HCT116 (cell line): ENCODE results near the gene PDCL3. TPM values are rescaled to one million over a fixed set of nuclear protein-coding genes. Genes with fewer than 3 reads are reported as not detected.

ENCODE experiments used
- ATAC-seq: fragments of 200-7000 bp; cut with Tn5 transposase; 2 replicates; pipeline ENCODE4 v1.9.1; 2020; ENCODE audit warnings: mild to moderate bottlenecking, moderate library complexity
- BruUV-seq: library from RNA; stranded (reverse); fragments of 400-500 nt; replicated peaks from 2 replicates; lab custom pipeline; 2021; lab: Mats Ljungman, UMichigan
- CTCF ChIA-PET: fragments of 300-600 bp; sonication (Branson Sonifier 250); formaldehyde crosslinking; loops from one replicate; lab custom pipeline; 2021; ENCODE audit warnings: antibody characterized with exemption; lab: Charles Lee
- POLR2A ChIA-PET: fragments of 300-600, 350-600 bp; sonication (Branson Sonifier 250); formaldehyde crosslinking; loops from one replicate; lab custom pipeline; 2021; ENCODE audit warnings: antibody characterized with exemption; lab: Charles Lee
- RAD21 ChIA-PET, 2 experiments: fragments of 300-600 bp; sonication (Branson Sonifier 250); formaldehyde crosslinking; loops; one replicate each; lab custom pipeline; 2023; ENCODE audit warnings: low total read pairs in 2 of 2; ENCODE audit not compliant: uncharacterized antibody in 2 of 2, unreplicated experiment in 2 of 2, low non-redundant PET in 1 of 2; lab: Charles Lee
- DNase-seq: peaks from one replicate; pipeline ENCODE4 v3.0.0-alpha.2; 2010; ENCODE audit warnings: low read depth, low spot score
- H2AFZ ChIP-seq: fragments of 200-600 bp; shearing (Covaris generic), sonication (generic); 2 replicates; pipeline ENCODE4 v1.6.1; 2017; ENCODE audit warnings: low read depth, mixed run types, mixed read lengths, antibody characterized with exemption, low read length; ENCODE audit not compliant: poor library complexity, severe bottlenecking
- H3K27ac ChIP-seq: 2 replicates; pipeline ENCODE4 v1.5.1; 2012; ENCODE audit warnings: low read depth, low read length
- H3K27me3 ChIP-seq: fragments of 200-600 bp; sonication (generic); 2 replicates; pipeline ENCODE4 v1.6.1; 2016; ENCODE audit warnings: mixed run types, low read length, mixed read lengths; ENCODE audit not compliant: insufficient read depth
- H3K36me3 ChIP-seq, 2 experiments: fragments of 200-500 bp in 1 of 2; fragments of 200-600 bp in 1 of 2; sonication (Bioruptor generic) in 1 of 2; sonication (generic) in 1 of 2; 2 replicates each; pipeline versions ENCODE4 v1.5.1 to v1.6.1; 2014 to 2016; ENCODE audit warnings: low read length in 2 of 2, inconsistent platforms in 1 of 2, mixed read lengths in 1 of 2, mixed run types in 1 of 2; ENCODE audit not compliant: insufficient read depth in 2 of 2, control insufficient read depth in 1 of 2
- H3K4me1 ChIP-seq, 2 experiments: fragments of 200-600 bp in 1 of 2; sonication (generic) in 1 of 2; 2 replicates each; pipeline versions ENCODE4 v1.5.1 to v1.6.1; 2012 to 2017; ENCODE audit warnings: low read length in 2 of 2, inconsistent platforms in 1 of 2, mild to moderate bottlenecking in 1 of 2, mixed read lengths in 1 of 2, mixed run types in 1 of 2, moderate library complexity in 1 of 2; ENCODE audit not compliant: insufficient read depth in 2 of 2, control insufficient read depth in 1 of 2
- H3K4me2 ChIP-seq: fragments of 200-600 bp; sonication (generic); 2 replicates; pipeline ENCODE4 v1.6.1; 2017; ENCODE audit warnings: mixed run types, low read length, mixed read lengths
- H3K4me3 ChIP-seq, 2 experiments: fragments of 200-600 bp in 1 of 2; sonication (generic) in 1 of 2; replicated peaks in 1 of 2; 2 replicates each; pipeline ENCODE4 v1.5.1; 2011 to 2016; ENCODE audit warnings: low read length in 2 of 2, control low read depth in 1 of 2, low read depth in 1 of 2, mild to moderate bottlenecking in 1 of 2, mixed read lengths in 1 of 2, mixed run types in 1 of 2
- H3K79me2 ChIP-seq: fragments of 200-600 bp; sonication (generic); 2 replicates; pipeline ENCODE4 v1.6.1; 2017; ENCODE audit warnings: mild to moderate bottlenecking, mixed run types, low read length, moderate library complexity, mixed read lengths; ENCODE audit not compliant: insufficient read depth
- H3K9ac ChIP-seq: fragments of 200-600 bp; sonication (generic); 2 replicates; pipeline ENCODE4 v1.6.1; 2016; ENCODE audit warnings: low read length, mixed read lengths
- H3K9me2 ChIP-seq: fragments of 200-600 bp; sonication (generic), shearing (Covaris generic); 2 replicates; pipeline ENCODE4 v1.6.1; 2017; ENCODE audit warnings: mixed run types, mild to moderate bottlenecking, moderate library complexity; ENCODE audit not compliant: insufficient read depth
- H3K9me3 ChIP-seq, 2 experiments: fragments of 200-500 bp in 1 of 2; fragments of 200-600 bp in 1 of 2; sonication (Bioruptor generic) in 1 of 2; sonication (generic) in 1 of 2; 2 replicates each; pipeline ENCODE4 v1.6.1; 2014 to 2017; ENCODE audit warnings: low read length in 2 of 2, mixed read lengths in 2 of 2, inconsistent platforms in 1 of 2, low read depth in 1 of 2, mild to moderate bottlenecking in 1 of 2, mixed run types in 1 of 2, moderate library complexity in 1 of 2; ENCODE audit not compliant: control insufficient read depth in 1 of 2, insufficient read depth in 1 of 2
- H4K20me1 ChIP-seq: fragments of 200-600 bp; sonication (generic), shearing (Covaris generic); 2 replicates; pipeline ENCODE4 v1.6.1; 2017; ENCODE audit warnings: mixed run types, mild to moderate bottlenecking, moderate library complexity; ENCODE audit not compliant: insufficient read depth
- ATF3 ChIP-seq: IDR thresholded peaks from 2 replicates; pipeline ENCODE4 v1.6.1; 2012
- CBX3 ChIP-seq: IDR thresholded peaks from 2 replicates; pipeline ENCODE4 v1.6.1; 2012; ENCODE audit warnings: low read depth
- CEBPB ChIP-seq: IDR thresholded peaks from 2 replicates; pipeline ENCODE4 v1.6.1; 2012; ENCODE audit warnings: low read depth
- ELF1 ChIP-seq: IDR thresholded peaks from 2 replicates; pipeline ENCODE4 v1.6.1; 2012; ENCODE audit warnings: low read depth, borderline replicate concordance
- EZH2 ChIP-seq: fragments of 200-600 bp; sonication (generic); IDR thresholded peaks from 2 replicates; pipeline ENCODE4 v1.6.1; 2017; ENCODE audit warnings: antibody characterized with exemption, mixed run types
- EZH2phosphoT487 ChIP-seq: fragments of 200-600 bp; IDR thresholded peaks from 2 replicates; pipeline ENCODE4 v1.6.1; 2018; ENCODE audit warnings: antibody characterized with exemption, borderline replicate concordance
- MAX ChIP-seq: IDR thresholded peaks from 2 replicates; pipeline ENCODE4 v1.6.1; 2012
- POLR2A ChIP-seq: IDR thresholded peaks from 2 replicates; pipeline ENCODE4 v1.7.0; 2011; ENCODE audit warnings: borderline replicate concordance; ENCODE audit not compliant: insufficient read depth, insufficient read length; ENCODE audit errors: extremely low read depth
- RAD21 ChIP-seq: IDR thresholded peaks from 2 replicates; pipeline ENCODE4 v1.6.1; 2012; ENCODE audit warnings: low read depth, mild to moderate bottlenecking
- REST ChIP-seq: IDR thresholded peaks from 2 replicates; pipeline ENCODE4 v1.6.1; 2012; ENCODE audit warnings: low read depth
- SIN3A ChIP-seq: IDR thresholded peaks from 2 replicates; pipeline ENCODE4 v1.6.1; 2012; ENCODE audit warnings: low read depth
- SP1 ChIP-seq: IDR thresholded peaks from 2 replicates; pipeline ENCODE4 v1.6.1; 2012; ENCODE audit warnings: low read depth
- SRF ChIP-seq: IDR thresholded peaks from 2 replicates; pipeline ENCODE4 v1.6.1; 2012; ENCODE audit warnings: low read depth
- YY1 ChIP-seq: IDR thresholded peaks from 2 replicates; pipeline ENCODE4 v1.6.1; 2011; ENCODE audit warnings: low read length, low read depth, moderate library complexity, mild to moderate bottlenecking; ENCODE audit not compliant: insufficient replicate concordance; ENCODE audit errors: extremely low read depth
- ZBTB33 ChIP-seq: IDR thresholded peaks from 2 replicates; pipeline ENCODE4 v1.6.1; 2011; ENCODE audit warnings: mild to moderate bottlenecking, low read length, moderate library complexity; ENCODE audit not compliant: insufficient replicate concordance; ENCODE audit errors: extremely low read depth
- ZFX ChIP-seq: fragments of 450-650 bp; IDR thresholded peaks from 2 replicates; pipeline ENCODE4 v1.6.1; 2017
- ZNF274 ChIP-seq: fragments of 200-500 bp; sonication (Bioruptor generic); IDR thresholded peaks from 2 replicates; pipeline ENCODE4 v1.6.1; 2014; ENCODE audit warnings: mild to moderate bottlenecking, low read depth, low read length, inconsistent platforms
- intact Hi-C: fragments of 100-400 bp; cut with micrococcal nuclease; formaldehyde crosslinking; loops from 2 replicates; pipeline ENCODE4 v1.10.0; 2022
- total RNA-seq: library from RNA; stranded (reverse); gene quantifications from one replicate; pipeline ENCODE4 v1.2.1, GENCODE V29; 2021; ENCODE audit not compliant: unreplicated experiment

PDCL3 gene
- total RNA-seq, 1 experiment from 2014 or later: 26.3 TPM

GRCh38 chr2:100560216-100560830 is 2.5 kb upstream of the PDCL3 start (continued):
- TF ChIP-seq REST (no peak), CEBPB (no peak), EZH2 (no peak), SIN3A (no peak), ELF1 (no peak), ZFX (no peak), EZH2phosphoT487 (no peak), ZNF274 (no peak), SP1 (no peak), RAD21 (no peak)

GRCh38 chr2:100561191-100561590 is 1.6 kb upstream of the PDCL3 start:
- no peak for ATAC-seq
- POLR2A ChIA-PET: no interaction called here
- no TSS peak for BruUV-seq
- TF ChIP-seq MAX: no peak
- no peak for TF ChIP-seq ZBTB33
- TF ChIP-seq ZFX: no peak
- no peak for TF ChIP-seq CBX3
- TF ChIP-seq ELF1: no peak
- TF ChIP-seq SRF: no peak
- TF ChIP-seq EZH2: no peak
- no peak for TF ChIP-seq SIN3A
- TF ChIP-seq SP1: no peak
- TF ChIP-seq YY1: no peak
- TF ChIP-seq EZH2phosphoT487: no peak
- TF ChIP-seq CEBPB: no peak
- TF ChIP-seq POLR2A: no peak
- TF ChIP-seq ATF3: no peak

More at GRCh38 chr2:100561191-100561590, 1.6 kb upstream of the PDCL3 start:
- Histone ChIP-seq H3K9me2 (no peaks in the 10 kb centered on the region), H3K4me1 (peaks cover 11 to 17% of the 10 kb centered on the region in 2 experiments; a peak in 3 of 4 replicates), H2AFZ (no peak overlapping the region), H3K4me2 (peak overlapping the region; percentile 94), H3K27ac (peak overlapping the region; percentile 76; the same call in 1 of the 2 replicates), H3K9me3 (no peaks in the 10 kb centered on the region), H3K4me3 (no peak overlapping the region), H3K27me3 (no peaks in the 10 kb centered on the region), H3K79me2 (peaks cover 5% of the 10 kb centered on the region; the same call in 1 of the 2 replicates), H3K36me3 (no peaks in the 10 kb centered on the region), H4K20me1 (no peaks in the 10 kb centered on the region), H3K9ac (no peak overlapping the region)
- RAD21 ChIA-PET: no interaction called here
- intact Hi-C loops: loop anchor here (10.0 kb wide), 2 partner anchors 266 to 296 kb away; no protein-coding TSS in a partner anchor
- CTCF ChIA-PET: no interaction called here
- DNase-seq: no peak
